H1 (cell line): Measurements from ENCODE around the gene ANXA6. TPM values are rescaled to one million over a fixed set of nuclear protein-coding genes. Genes with fewer than 3 reads are reported as not detected.

Experiments
- CHD1 ChIP-seq: IDR thresholded peaks from 2 replicates; pipeline ENCODE4 v1.6.1; 2012; ENCODE audit warnings: low read depth, low read length, improper control_type of control experiment
- CHD7 ChIP-seq: fragments of 300-600 bp; sonication (generic); IDR thresholded peaks from 2 replicates; pipeline ENCODE4 v1.7.1; 2012; ENCODE audit warnings: low read length, moderate library complexity, mild to moderate bottlenecking, inconsistent platforms; ENCODE audit not compliant: insufficient replicate concordance
- EGR1 ChIP-seq: IDR thresholded peaks from 2 replicates; pipeline ENCODE4 v1.6.1; 2011; ENCODE audit warnings: low read depth, low read length, borderline replicate concordance
- HDAC6 ChIP-seq: IDR thresholded peaks from one replicate; pipeline ENCODE4 v1.7.1; 2012; ENCODE audit warnings: low read depth, mild to moderate bottlenecking, inconsistent platforms, low read length, moderate library complexity
- SIX5 ChIP-seq: IDR thresholded peaks from 2 replicates; pipeline ENCODE4 v1.6.1; 2011; ENCODE audit warnings: mild to moderate bottlenecking, low read depth, low read length
- SP1 ChIP-seq: IDR thresholded peaks from 2 replicates; pipeline ENCODE4 v1.6.1; 2011; ENCODE audit warnings: low read depth, low read length
- polyA plus RNA-seq, 7 experiments: library from polyadenylated mRNA; depleted of rRNA in 3 of 7; stranded (reverse) in 5 of 7; unstranded in 2 of 7; fragments of >200 nt in 5 of 7; fragments of 200-250 nt in 2 of 7; gene quantifications; 1 replicate in 5 of 7; 2 replicates in 1 of 7; 4 replicates in 1 of 7; pipeline versions ENCODE4 v1.2.1 to v1.2.3, GENCODE V29; 2011 to 2013; ENCODE audit warnings: missing spikeins in 2 of 7, mixed read lengths in 2 of 7
- total RNA-seq: library from RNA; stranded (reverse); fragmentation: NEBNext Ultra II Directional; extraction: Animal tissue kit (Norgen Biotek cat#: 25700); gene quantifications from 2 replicates; pipeline ENCODE4 v1.2.1, GENCODE V29; 2021

ANXA6 gene
- total and polyA plus RNA-seq, 2 of the 8 experiments (the other 6 are each of a cell fraction or from before 2014, with no cell fraction given), result 61.3 to 78.6 TPM

- no peak for TF ChIP-seq CHD7
- TF ChIP-seq SIX5, result no peak
- TF ChIP-seq CHD1, result no peak
- TF ChIP-seq HDAC6, result no peak
- no peak for TF ChIP-seq EGR1
- TF ChIP-seq SP1, result no peak
Measured at GRCh38 chr5:151072630-151073025, 85.0 kb downstream of the ANXA6 start (continued).
